GM23248 (cell line): ENCODE data around the gene TSPYL4. TPM values are rescaled to one million over a fixed set of nuclear protein-coding genes. Genes with fewer than 3 reads are reported as not detected.

Experiments used
- DNase-seq: peaks from one replicate; pipeline ENCODE4 v3.0.0-alpha.2; 2015
- H2AFZ ChIP-seq: fragments of 200-600 bp; sonication (generic); 2 replicates; pipeline ENCODE4 v1.6.1; 2016; ENCODE audit warnings: antibody characterized with exemption
- H3F3A ChIP-seq: fragments of 200-600 bp; sonication (generic); 2 replicates; pipeline ENCODE4 v1.6.1; 2016; ENCODE audit warnings: mild to moderate bottlenecking, antibody characterized with exemption, mixed run types; ENCODE audit not compliant: insufficient read depth
- H3K27ac ChIP-seq: fragments of 200-600 bp; sonication (generic); 2 replicates; pipeline ENCODE4 v1.5.1; 2016; ENCODE audit warnings: mild to moderate bottlenecking
- H3K27me3 ChIP-seq: fragments of 200-600 bp; sonication (generic); replicated peaks from 2 replicates; pipeline ENCODE4 v1.6.1; 2016; ENCODE audit warnings: mild to moderate bottlenecking; ENCODE audit not compliant: insufficient read depth
- H3K36me3 ChIP-seq: fragments of 200-600 bp; sonication (generic); 2 replicates; pipeline ENCODE4 v1.6.1; 2016; ENCODE audit warnings: low read depth, mild to moderate bottlenecking
- H3K4me1 ChIP-seq: fragments of 200-600 bp; sonication (generic); 2 replicates; pipeline ENCODE4 v1.6.1; 2016; ENCODE audit warnings: mild to moderate bottlenecking; ENCODE audit not compliant: insufficient read depth
- H3K4me2 ChIP-seq: fragments of 200-600 bp; sonication (generic); one replicate; pipeline ENCODE4 v1.6.1; 2016; ENCODE audit warnings: mild to moderate bottlenecking; ENCODE audit not compliant: unreplicated experiment
- H3K4me3 ChIP-seq: fragments of 200-600 bp; sonication (generic); 2 replicates; pipeline ENCODE4 v1.5.1; 2016; ENCODE audit warnings: mild to moderate bottlenecking
- H3K79me2 ChIP-seq: fragments of 200-600 bp; sonication (generic); 2 replicates; pipeline ENCODE4 v1.6.1; 2016; ENCODE audit warnings: mild to moderate bottlenecking; ENCODE audit not compliant: insufficient read depth
- H3K9ac ChIP-seq: fragments of 200-600 bp; sonication (generic); 2 replicates; pipeline ENCODE4 v1.6.1; 2016; ENCODE audit warnings: mild to moderate bottlenecking
- H3K9me2 ChIP-seq: fragments of 200-600 bp; sonication (generic); 2 replicates; pipeline ENCODE4 v1.6.1; 2016; ENCODE audit warnings: mixed run types, mild to moderate bottlenecking, moderate library complexity; ENCODE audit not compliant: insufficient read depth
- H3K9me3 ChIP-seq: fragments of 200-600 bp; sonication (generic); one replicate; pipeline ENCODE4 v1.6.1; 2017; ENCODE audit warnings: low read depth
- H4K20me1 ChIP-seq: fragments of 200-600 bp; sonication (generic); 2 replicates; pipeline ENCODE4 v1.6.0; 2016; ENCODE audit not compliant: insufficient read depth
- EZH2 ChIP-seq: fragments of 200-600 bp; sonication (generic); IDR thresholded peaks from 2 replicates; pipeline ENCODE4 v1.6.1; 2018; ENCODE audit warnings: antibody characterized with exemption, mild to moderate bottlenecking; ENCODE audit not compliant: insufficient read depth, poor library complexity, severe bottlenecking
- EZH2phosphoT487 ChIP-seq: fragments of 200-600 bp; sonication (generic); IDR thresholded peaks from 2 replicates; pipeline ENCODE4 v1.6.1; 2018; ENCODE audit warnings: antibody characterized with exemption, moderate library complexity, mild to moderate bottlenecking, low read depth; ENCODE audit not compliant: insufficient read depth
- WGBS, 2 experiments: methylation state at CpG; one replicate each; pipeline ENCODE4 v1.1.6; 2015 to 2017; ENCODE audit warnings: low lambda C conversion rate in 2 of 2, low coverage in 1 of 2; ENCODE audit errors: missing lambda C conversion rate in 2 of 2; 5-methylcytosine and 5-hydroxymethylcytosine counted together
- in situ Hi-C: fragments of 300-500 bp; cut with MboI; formaldehyde crosslinking; loops from 2 replicates; pipeline ENCODE4 v1.15.0; 2020
- polyA plus RNA-seq: library from polyadenylated mRNA; unstranded; fragments of >200 nt; fragmentation: Nextera tagmentation; extraction: Ambion mirVana; gene quantifications from 2 replicates; pipeline ENCODE4 v1.2.1, GENCODE V29; 2016
- total RNA-seq: library from RNA; depleted of rRNA; stranded (reverse); fragments of >200 nt; shearing (Covaris generic); gene quantifications from 2 replicates; pipeline ENCODE4 v1.2.3, GENCODE V29; 2014

Gene TSPYL4
- total and polyA plus RNA-seq, 2 experiments from 2014 or later: 32.3 to 38.2 TPM

GRCh38 chr6:116263353-116263752 lies 9.5 kb upstream of the TSPYL4 start:
- in situ Hi-C loops: loop anchor here (10.0 kb wide), 1 partner anchor 271 kb away; no protein-coding TSS in a partner anchor
- H3K4me3 ChIP-seq: no peak overlapping the region
- TF ChIP-seq EZH2 (no peak), EZH2phosphoT487 (no peak)

GRCh38 chr6:116258520-116258919 lies 4.6 kb upstream of the TSPYL4 start:
- DNase-seq: no peak
- Histone ChIP-seq H3K9me2 (no peaks in the 10 kb centered on the region), H4K20me1 (no peaks in the 10 kb centered on the region), H3K9ac (no peak overlapping the region), H3K9me3 (no peaks in the 10 kb centered on the region), H3F3A (peaks cover 8% of the 10 kb centered on the region; the same call in 1 of the 2 replicates), H3K79me2 (peaks cover 20% of the 10 kb centered on the region), H2AFZ (no peak overlapping the region), H3K27ac (no peak overlapping the region), H3K4me2 (no peak overlapping the region), H3K4me1 (peaks cover 14% of the 10 kb centered on the region), H3K27me3 (no peaks in the 10 kb centered on the region), H3K36me3 (no peaks in the 10 kb centered on the region), H3K4me3 (no peak overlapping the region)
- no peak for TF ChIP-seq EZH2
- no peak for TF ChIP-seq EZH2phosphoT487
- WGBS, 2 experiments: 92 to 98% methylated on average over 18 of the region's 18 CpGs
- in situ Hi-C loops: no loop called here

More at GRCh38 chr6:116263353-116263752, 9.5 kb upstream of the TSPYL4 start:
- Histone ChIP-seq H3K27me3 (no peaks in the 10 kb centered on the region), H3F3A (peaks cover 7% of the 10 kb centered on the region; the same call in 1 of the 2 replicates), H3K27ac (no peak overlapping the region), H3K4me1 (peaks cover 28% of the 10 kb centered on the region), H3K4me2 (no peak overlapping the region), H3K36me3 (no peaks in the 10 kb centered on the region), H2AFZ (no peak overlapping the region), H3K9me3 (no peaks in the 10 kb centered on the region), H4K20me1 (no peaks in the 10 kb centered on the region), H3K79me2 (no peaks in the 10 kb centered on the region), H3K9ac (no peak overlapping the region), H3K9me2 (no peaks in the 10 kb centered on the region)
- 95 to 97% methylated on average over 1 of the region's 1 CpG for WGBS, 2 experiments
- DNase-seq: no peak

DNA sequence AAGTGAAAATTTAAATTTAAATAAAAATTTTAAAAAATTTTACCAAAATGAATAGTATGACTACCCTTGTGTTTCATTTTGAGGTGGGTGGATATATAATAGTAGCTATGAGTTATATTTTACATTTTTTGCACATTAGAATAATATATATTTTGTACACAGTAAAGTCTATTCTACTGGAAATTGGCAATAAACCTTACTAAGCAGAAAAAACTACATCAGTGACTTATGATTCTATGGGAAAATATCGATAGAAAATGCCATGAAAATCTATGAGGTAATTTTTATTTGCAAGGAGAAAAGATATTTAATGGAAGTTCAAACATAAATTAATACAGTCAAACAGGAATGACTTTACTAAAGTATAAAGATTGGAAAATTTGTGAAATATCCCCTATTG lies 2.8 kb upstream of the TSPYL4 start:
- Histone ChIP-seq H3K27me3 (no peaks in the 10 kb centered on the region), H3K36me3 (no peaks in the 10 kb centered on the region), H3K4me1 (peaks cover 27% of the 10 kb centered on the region), H3K9me2 (no peaks in the 10 kb centered on the region), H3K9ac (no peak overlapping the region), H2AFZ (no peak overlapping the region), H3K4me3 (no peak overlapping the region), H3K4me2 (no peak overlapping the region), H3K27ac (no peak overlapping the region), H4K20me1 (no peaks in the 10 kb centered on the region), H3K79me2 (peaks cover 38% of the 10 kb centered on the region), H3K9me3 (no peaks in the 10 kb centered on the region), H3F3A (peaks cover 20% of the 10 kb centered on the region)
- no peak for DNase-seq
- in situ Hi-C loops: no loop called here
- 96 to 100% methylated on average over 1 of the region's 1 CpG for WGBS, 2 experiments
- no peak for TF ChIP-seq EZH2phosphoT487
- TF ChIP-seq EZH2: no peak

DNA sequence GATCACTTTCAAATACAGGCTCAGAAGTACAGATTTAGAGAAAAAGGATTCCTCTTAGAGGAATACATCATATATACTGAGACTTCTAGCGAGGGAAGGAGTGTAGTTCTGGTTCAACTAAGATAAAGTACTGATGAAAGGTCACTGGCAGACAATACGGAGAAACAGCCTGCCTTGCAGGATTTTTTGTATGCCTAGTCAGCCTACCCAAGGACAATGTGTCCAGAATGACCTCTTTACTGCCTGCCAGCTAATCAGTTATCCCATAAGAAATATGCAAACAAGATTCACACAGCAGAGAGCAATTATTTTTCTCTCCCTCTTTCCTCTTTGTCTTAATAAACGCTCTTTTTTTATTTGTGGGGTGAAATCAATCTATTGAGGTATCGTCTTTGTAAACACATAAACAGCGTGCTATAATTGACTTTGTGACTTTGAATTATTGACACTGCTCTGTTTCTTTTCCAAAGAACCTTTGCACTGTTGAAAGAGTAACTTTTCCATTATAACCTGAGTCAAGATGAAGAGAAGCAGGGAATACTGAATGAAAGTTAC lies 1.4 kb upstream of the TSPYL4 start:
- Histone ChIP-seq H3K9me2 (no peaks in the 10 kb centered on the region), H3K4me1 (peaks cover 39% of the 10 kb centered on the region), H3K4me3 (peak overlapping the region; percentile 96), H3K4me2 (peak overlapping the region; percentile 96), H3K9ac (peak overlapping the region; percentile 92), H3K79me2 (peaks cover 51% of the 10 kb centered on the region), H3F3A (peaks cover 31% of the 10 kb centered on the region), H3K36me3 (no peaks in the 10 kb centered on the region), H2AFZ (peak overlapping the region; percentile 93), H3K27me3 (no peaks in the 10 kb centered on the region), H3K27ac (peak overlapping the region; percentile 87; the same call in 1 of the 2 replicates), H4K20me1 (no peaks in the 10 kb centered on the region), H3K9me3 (no peaks in the 10 kb centered on the region)
- TF ChIP-seq EZH2 (no peak), EZH2phosphoT487 (no peak)
- in situ Hi-C loops: no loop called here
- DNase-seq: peak; percentile 37
- 40 to 44% methylated on average over 5 of the region's 5 CpGs for WGBS, 2 experiments
